Ascending aorta (tissue), 2 donors: Measurements from ENCODE around the gene CCL15. TPM values are rescaled to one million over a fixed set of nuclear protein-coding genes. Genes with fewer than 3 reads are reported as not detected.
"Not testable (repeated sequence)": the region's sequence is repeated elsewhere in the genome, so short reads cannot be mapped to it uniquely, and the experiment has no call there.

Source experiments
- DNase-seq, 2 donors: peaks; one replicate each; pipeline ENCODE4 v3.0.0-alpha.2; 2019; ENCODE audit warnings: low spot score in 2 of 2
- H3K27ac ChIP-seq, 2 donors: fragments of 200-600 bp; sonication (generic); one replicate each; pipeline ENCODE4 v1.5.1; 2016 to 2017; ENCODE audit warnings: mild to moderate bottlenecking in 1 of 2
- H3K27me3 ChIP-seq: fragments of 200-600 bp; sonication (generic); one replicate; pipeline ENCODE4 v1.5.1; 2017
- H3K36me3 ChIP-seq, 2 donors: fragments of 200-600 bp; sonication (generic); one replicate each; pipeline ENCODE4 v1.5.1; 2016
- H3K4me1 ChIP-seq, 2 donors: fragments of 200-600 bp; sonication (generic); one replicate each; pipeline ENCODE4 v1.5.1; 2016 to 2017; ENCODE audit warnings: mild to moderate bottlenecking in 1 of 2
- H3K4me3 ChIP-seq, 2 donors: fragments of 200-600 bp; sonication (generic); one replicate each; pipeline ENCODE4 v1.5.1; 2016 to 2017; ENCODE audit warnings: mild to moderate bottlenecking in 1 of 2
- H3K9me3 ChIP-seq, 2 donors: fragments of 200-600 bp; sonication (generic); one replicate each; pipeline ENCODE4 v1.5.1; 2016
- intact Hi-C: fragments of 100-400 bp; cut with DNase I; formaldehyde crosslinking; loops from one replicate; pipeline ENCODE4 v1.15.1; 2023
- total RNA-seq: library from RNA; depleted of rRNA; stranded (reverse); fragments of >200 nt; gene quantifications from one replicate; pipeline ENCODE4 v1.1.0, GENCODE V29; 2016
- TF ChIP-seq, protein P1 (sequence below), 3 experiments: fragments of 200-600 bp in 2 of 3; fragments of 450-650 bp in 1 of 3; sonication (generic) in 2 of 3; IDR thresholded peaks; one replicate each; pipeline ENCODE4 v1.5.1; 2016 to 2019; ENCODE audit warnings: antibody characterized with exemption in 3 of 3, mild to moderate bottlenecking in 1 of 3, moderate library complexity in 1 of 3

CCL15 gene
- total RNA-seq, 1 donor from 2014 or later = not detected

DNA sequence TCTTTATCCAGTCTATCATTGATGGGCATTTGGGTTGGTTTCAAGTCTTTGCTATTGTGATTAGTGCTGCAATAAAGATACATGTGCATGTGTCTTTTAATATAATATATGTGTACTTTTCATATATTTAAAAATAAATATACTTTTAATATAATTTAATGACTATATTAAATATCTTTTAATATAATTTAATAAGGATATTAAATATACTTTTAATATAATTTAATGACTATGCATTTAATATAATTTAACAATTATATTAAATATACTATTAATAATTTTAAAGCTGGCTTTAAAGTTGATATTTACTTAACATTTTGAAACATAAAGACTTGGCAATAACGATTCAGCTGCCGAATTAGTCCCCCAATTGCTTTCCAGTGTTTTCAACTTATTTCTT, 15.2 kb upstream of the CCL15 start:
- Histone ChIP-seq H3K4me1 (no peaks in the 10 kb centered on the region), H3K27me3 (no peaks in the 10 kb centered on the region), H3K4me3 (no peak overlapping the region), H3K27ac (no peak overlapping the region), H3K9me3 (peaks cover 0 to 8% of the 10 kb centered on the region in 2 donors), H3K36me3 (no peaks in the 10 kb centered on the region)
- no peak for DNase-seq
- intact Hi-C loops = no loop called here
- TF ChIP-seq, protein P1, sequence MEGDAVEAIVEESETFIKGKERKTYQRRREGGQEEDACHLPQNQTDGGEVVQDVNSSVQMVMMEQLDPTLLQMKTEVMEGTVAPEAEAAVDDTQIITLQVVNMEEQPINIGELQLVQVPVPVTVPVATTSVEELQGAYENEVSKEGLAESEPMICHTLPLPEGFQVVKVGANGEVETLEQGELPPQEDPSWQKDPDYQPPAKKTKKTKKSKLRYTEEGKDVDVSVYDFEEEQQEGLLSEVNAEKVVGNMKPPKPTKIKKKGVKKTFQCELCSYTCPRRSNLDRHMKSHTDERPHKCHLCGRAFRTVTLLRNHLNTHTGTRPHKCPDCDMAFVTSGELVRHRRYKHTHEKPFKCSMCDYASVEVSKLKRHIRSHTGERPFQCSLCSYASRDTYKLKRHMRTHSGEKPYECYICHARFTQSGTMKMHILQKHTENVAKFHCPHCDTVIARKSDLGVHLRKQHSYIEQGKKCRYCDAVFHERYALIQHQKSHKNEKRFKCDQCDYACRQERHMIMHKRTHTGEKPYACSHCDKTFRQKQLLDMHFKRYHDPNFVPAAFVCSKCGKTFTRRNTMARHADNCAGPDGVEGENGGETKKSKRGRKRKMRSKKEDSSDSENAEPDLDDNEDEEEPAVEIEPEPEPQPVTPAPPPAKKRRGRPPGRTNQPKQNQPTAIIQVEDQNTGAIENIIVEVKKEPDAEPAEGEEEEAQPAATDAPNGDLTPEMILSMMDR (IDR thresholded peaks at IDR 0.05) = no peak

DNA sequence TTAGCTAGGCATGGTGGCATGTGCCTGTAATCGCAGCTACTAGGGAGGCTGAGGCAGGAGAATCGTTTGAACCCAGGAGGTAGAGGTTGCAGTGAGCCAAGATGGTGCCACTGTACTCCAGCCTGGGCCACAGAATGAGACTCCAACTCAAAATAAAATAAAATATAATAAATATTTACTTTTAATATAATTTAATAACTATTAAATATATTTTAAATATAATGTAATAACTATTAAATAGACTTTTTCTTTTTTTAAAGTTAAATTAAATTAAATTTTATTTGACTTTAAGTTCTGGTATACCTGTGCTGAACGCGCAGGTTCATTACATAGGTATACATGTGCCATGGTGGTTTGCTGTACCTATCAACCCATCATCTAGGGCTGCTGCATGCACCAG, 14.5 kb upstream of the CCL15 start:
- H3K4me3 ChIP-seq, H3K9me3 ChIP-seq, H3K36me3 ChIP-seq, H3K27ac ChIP-seq, H3K27me3 ChIP-seq, H3K4me1 ChIP-seq, DNase-seq, intact Hi-C loops: not testable (repeated sequence)

DNA sequence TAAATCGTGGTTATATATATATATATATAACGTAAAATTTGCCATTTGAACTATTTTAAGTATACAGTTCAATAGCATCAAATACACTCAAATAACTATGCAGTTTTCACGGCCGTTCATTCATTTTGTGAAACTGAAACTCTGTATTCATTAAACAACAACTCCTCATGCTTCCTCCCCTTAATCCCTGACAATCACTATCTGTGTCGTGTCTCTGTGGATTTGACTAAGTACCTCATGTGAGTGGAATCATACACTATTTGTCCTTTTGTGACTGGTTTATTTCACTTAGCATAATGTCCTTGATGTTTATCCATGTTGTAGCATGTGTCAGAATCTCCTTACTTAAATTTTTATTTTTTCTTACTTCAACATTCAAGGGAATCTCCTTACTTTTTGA, 13.6 kb upstream of the CCL15 start:
- intact Hi-C loops = no loop called here
- H3K27ac ChIP-seq = no peak overlapping the region
- H3K4me1 ChIP-seq = no peaks in the 10 kb centered on the region
- no peak for DNase-seq
- TF ChIP-seq, protein P1 (IDR thresholded peaks at IDR 0.05) = no peak
- peaks cover 0 to 8% of the 10 kb centered on the region in 2 donors for H3K9me3 ChIP-seq
- H3K27me3 ChIP-seq = no peaks in the 10 kb centered on the region
- no peak overlapping the region for H3K4me3 ChIP-seq
- no peaks in the 10 kb centered on the region for H3K36me3 ChIP-seq

DNA sequence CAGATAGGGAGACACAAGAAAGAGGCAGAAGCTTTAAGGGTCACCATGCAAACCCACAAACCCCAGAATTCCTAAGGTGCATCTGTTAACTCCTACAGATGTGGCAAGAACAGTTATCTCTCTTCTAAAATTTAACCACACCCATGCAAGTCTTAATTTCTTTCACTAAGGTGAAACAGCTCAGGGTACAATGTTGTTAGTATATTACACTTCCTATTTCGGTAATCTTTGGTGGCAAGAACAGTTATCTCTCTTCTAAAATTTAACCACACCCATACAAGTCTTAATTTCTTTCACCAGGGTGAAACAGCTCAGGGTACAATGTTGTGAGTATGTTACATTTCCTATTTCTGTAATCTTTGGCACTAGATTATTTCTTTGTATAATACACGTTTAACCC, 9.8 kb upstream of the CCL15 start:
- intact Hi-C loops = no loop called here
- H3K27ac ChIP-seq = no peak overlapping the region

DNA sequence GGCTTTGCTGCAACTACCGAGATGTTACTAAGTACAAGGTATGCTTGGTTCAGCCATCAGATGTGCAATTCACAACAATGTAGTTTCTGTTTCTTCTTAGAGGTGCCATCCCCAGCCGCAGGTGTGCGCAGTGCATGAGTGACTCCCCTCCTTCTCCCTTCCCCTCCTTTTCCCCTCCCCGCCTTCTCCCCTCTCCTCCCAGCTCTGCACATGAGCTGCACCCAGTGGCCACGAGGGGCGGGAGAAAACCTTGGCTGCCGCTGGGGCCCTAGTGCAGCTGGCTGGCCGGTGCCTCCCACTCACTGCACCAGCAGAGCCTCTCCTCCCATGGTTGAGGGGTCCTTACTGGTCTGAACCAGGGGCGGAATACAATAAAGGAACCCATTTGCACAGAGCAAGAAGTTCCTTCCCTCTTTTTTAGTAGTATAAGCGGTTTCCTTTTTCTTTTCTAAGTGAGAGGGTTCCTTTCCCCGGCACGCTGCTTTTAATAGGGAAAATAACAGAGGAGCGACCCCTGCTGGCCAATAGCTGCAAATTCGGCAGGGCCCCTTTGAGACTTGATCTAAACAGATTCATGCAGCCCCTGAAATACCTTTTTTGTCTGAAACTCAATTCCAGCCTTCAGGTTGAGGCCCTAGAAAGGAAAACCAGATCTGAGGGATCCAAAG, 7.8 kb upstream of the CCL15 start:
- no peak overlapping the region for H3K4me3 ChIP-seq
- DNase-seq = no peak
- no peaks in the 10 kb centered on the region for H3K36me3 ChIP-seq
- no peaks in the 10 kb centered on the region for H3K4me1 ChIP-seq
- H3K9me3 ChIP-seq = peaks cover 0 to 8% of the 10 kb centered on the region in 2 donors
- no peak overlapping the region for H3K27ac ChIP-seq
- H3K27me3 ChIP-seq = no peaks in the 10 kb centered on the region
- TF ChIP-seq, protein P1 (IDR thresholded peaks at IDR 0.05) = no peak
- intact Hi-C loops = no loop called here

More for the DNA sequence above, 9.8 kb upstream of the CCL15 start:
- Histone ChIP-seq H3K9me3 (peaks cover 0 to 8% of the 10 kb centered on the region in 2 donors), H3K4me3 (no peak overlapping the region), H3K36me3 (no peaks in the 10 kb centered on the region), H3K27me3 (no peaks in the 10 kb centered on the region), H3K4me1 (no peaks in the 10 kb centered on the region)
- no peak for DNase-seq
- TF ChIP-seq, protein P1 (IDR thresholded peaks at IDR 0.05) = no peak

DNA sequence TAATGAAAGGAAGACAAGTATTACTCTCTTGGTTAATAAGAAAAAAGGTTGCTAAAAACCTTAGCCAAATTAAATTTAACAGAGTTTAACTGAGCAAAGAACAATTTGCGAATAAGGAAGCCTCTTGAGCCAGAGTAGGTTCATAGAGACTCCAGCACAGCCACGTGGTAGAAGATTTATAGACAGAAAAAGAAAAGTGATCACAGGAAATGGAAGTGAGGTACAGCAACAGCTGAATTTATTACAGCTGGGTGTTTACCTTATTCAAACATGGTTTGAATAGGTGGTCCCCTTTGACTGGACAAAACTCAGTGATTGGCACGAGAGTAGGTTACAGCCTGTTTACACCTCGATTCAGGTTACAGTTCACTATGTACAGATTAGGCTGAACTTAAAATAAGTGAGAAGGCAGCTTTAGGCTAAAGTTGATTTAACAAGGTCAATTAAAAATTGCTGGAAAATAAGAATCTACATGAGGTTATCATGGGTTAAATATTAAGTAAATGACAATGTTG, 3.3 kb upstream of the CCL15 start:
- intact Hi-C loops = no loop called here

More for the DNA sequence above, 3.3 kb upstream of the CCL15 start:
- DNase-seq = peak in 1 of 2 donors; percentile 11
- TF ChIP-seq, protein P1 (IDR thresholded peaks at IDR 0.05) = no peak
- no peak overlapping the region for H3K27ac ChIP-seq
- H3K4me1 ChIP-seq = no peaks in the 10 kb centered on the region
- H3K9me3 ChIP-seq = no peaks in the 10 kb centered on the region
- no peak overlapping the region for H3K4me3 ChIP-seq
- H3K27me3 ChIP-seq = no peaks in the 10 kb centered on the region
- no peaks in the 10 kb centered on the region for H3K36me3 ChIP-seq
